ENCODE measurements around the gene CKS1B. TPM values are rescaled to one million over a fixed set of nuclear protein-coding genes. Genes with fewer than 3 reads are reported as not detected.

CKS1B gene
- total and polyA plus RNA-seq, 9 of the 15 experiments (the other 6 are each of a cell fraction or from before 2014, with no cell fraction given): 215 to 1,103 (median 460) TPM

- TF ChIP-seq MGA (IDR thresholded peaks at IDR 0.05) (no peak), NR4A1 (CRISPR knock-in tag; IDR thresholded peaks at IDR 0.05) (no peak), NR4A1 (tag; IDR thresholded peaks at IDR 0.05) (no peak), SREBF2 (CRISPR knock-in tag; IDR thresholded peaks at IDR 0.05) (no peak), CBFA2T3 (IDR thresholded peaks at IDR 0.05) (no peak), ZNF277 (CRISPR knock-in tag; IDR thresholded peaks at IDR 0.05; ENCODE audit: borderline replicate concordance) (no peak), SIRT6 (IDR thresholded peaks at IDR 0.05; ENCODE audit: low read depth, low read length) (no peak), RBFOX2 (IDR thresholded peaks at IDR 0.05; ENCODE audit: low read depth, low read length) (no peak), MYBL2 (IDR thresholded peaks at IDR 0.05; ENCODE audit: low read depth) (no peak), MYBL2 (CRISPR knock-in tag; IDR thresholded peaks at IDR 0.05; ENCODE audit: borderline replicate concordance) (no peak), ZNF3 (CRISPR knock-in tag; IDR thresholded peaks at IDR 0.05) (no peak), BHLHE40 (IDR thresholded peaks at IDR 0.05; ENCODE audit: low read length) (peak; percentile 97), SRF (CRISPR knock-in tag; IDR thresholded peaks at IDR 0.05) (peak in 1 of 2 experiments; percentile 43; a peak in 1 of 4 replicates), MAFG (tag; conservative IDR thresholded peaks at IDR 0.05) (no peak), KLF6 (CRISPR knock-in tag; IDR thresholded peaks at IDR 0.05; ENCODE audit: borderline replicate concordance) (no peak)
Observed at GRCh38 chr1:155001675-155002463, 27.4 kb downstream of the CKS1B start (continued).
